Measurements from ENCODE around the gene MAMDC4. TPM values are rescaled to one million over a fixed set of nuclear protein-coding genes. Genes with fewer than 3 reads are reported as not detected.

MAMDC4 gene
- total and polyA plus RNA-seq, 2 of the 13 experiments (the other 11 are each of a cell fraction or from before 2014, with no cell fraction given): 6.0 to 6.8 TPM

DNA sequence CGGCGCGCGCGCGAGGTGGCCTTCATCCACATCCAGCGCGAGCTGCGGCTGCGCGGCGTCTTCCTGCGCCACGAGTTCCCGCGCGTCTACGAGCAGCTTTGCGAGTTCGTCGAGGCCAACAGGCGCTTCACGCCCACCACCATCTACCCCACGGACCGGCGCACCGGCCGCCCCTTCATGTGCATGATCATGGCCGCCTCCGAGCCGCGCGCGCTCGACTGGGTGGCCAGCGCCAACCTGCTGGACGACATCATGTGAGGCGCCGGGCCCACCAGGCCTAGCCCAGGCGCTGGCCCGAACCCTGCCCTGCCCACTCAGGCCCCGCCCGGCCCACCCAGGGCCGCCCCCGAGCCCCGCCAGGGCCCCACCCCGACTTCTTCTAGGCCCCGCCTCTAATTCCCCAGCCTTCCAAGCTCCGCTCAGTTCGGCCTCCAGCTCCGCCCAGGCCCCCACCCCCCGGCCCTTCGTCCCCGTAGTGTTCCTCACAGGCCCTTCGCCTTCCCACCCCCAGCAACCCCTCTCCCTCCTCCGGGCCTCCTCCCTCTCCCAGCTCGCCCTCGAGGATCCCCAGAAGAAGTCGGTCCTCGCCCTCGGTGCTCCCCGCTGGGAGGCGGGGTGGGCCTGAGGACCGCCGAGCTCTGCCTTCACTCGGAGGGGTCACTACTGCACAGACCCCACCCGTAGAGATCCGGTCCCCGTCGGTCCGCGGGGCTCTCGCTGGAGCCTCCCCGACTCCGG lies 4.9 kb upstream of the MAMDC4 start (continued):
- TF ChIP-seq, protein P1, sequence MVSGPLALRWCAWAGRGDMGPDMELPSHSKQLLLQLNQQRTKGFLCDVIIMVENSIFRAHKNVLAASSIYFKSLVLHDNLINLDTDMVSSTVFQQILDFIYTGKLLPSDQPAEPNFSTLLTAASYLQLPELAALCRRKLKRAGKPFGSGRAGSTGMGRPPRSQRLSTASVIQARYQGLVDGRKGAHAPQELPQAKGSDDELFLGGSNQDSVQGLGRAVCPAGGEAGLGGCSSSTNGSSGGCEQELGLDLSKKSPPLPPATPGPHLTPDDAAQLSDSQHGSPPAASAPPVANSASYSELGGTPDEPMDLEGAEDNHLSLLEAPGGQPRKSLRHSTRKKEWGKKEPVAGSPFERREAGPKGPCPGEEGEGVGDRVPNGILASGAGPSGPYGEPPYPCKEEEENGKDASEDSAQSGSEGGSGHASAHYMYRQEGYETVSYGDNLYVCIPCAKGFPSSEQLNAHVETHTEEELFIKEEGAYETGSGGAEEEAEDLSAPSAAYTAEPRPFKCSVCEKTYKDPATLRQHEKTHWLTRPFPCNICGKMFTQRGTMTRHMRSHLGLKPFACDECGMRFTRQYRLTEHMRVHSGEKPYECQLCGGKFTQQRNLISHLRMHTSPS (CRISPR knock-in tag; IDR thresholded peaks at IDR 0.05; ENCODE audit: low read depth): 0 out of 2 replicates have a peak, but pooled peaks have one; percentile 46
- TF ChIP-seq ASH2L (IDR thresholded peaks at IDR 0.05; ENCODE audit: insufficient read length, low read depth, low read length): peak; percentile 30
- no peak for TF ChIP-seq RELA (CRISPR knock-in tag; IDR thresholded peaks at IDR 0.05)
- TF ChIP-seq, protein P2, sequence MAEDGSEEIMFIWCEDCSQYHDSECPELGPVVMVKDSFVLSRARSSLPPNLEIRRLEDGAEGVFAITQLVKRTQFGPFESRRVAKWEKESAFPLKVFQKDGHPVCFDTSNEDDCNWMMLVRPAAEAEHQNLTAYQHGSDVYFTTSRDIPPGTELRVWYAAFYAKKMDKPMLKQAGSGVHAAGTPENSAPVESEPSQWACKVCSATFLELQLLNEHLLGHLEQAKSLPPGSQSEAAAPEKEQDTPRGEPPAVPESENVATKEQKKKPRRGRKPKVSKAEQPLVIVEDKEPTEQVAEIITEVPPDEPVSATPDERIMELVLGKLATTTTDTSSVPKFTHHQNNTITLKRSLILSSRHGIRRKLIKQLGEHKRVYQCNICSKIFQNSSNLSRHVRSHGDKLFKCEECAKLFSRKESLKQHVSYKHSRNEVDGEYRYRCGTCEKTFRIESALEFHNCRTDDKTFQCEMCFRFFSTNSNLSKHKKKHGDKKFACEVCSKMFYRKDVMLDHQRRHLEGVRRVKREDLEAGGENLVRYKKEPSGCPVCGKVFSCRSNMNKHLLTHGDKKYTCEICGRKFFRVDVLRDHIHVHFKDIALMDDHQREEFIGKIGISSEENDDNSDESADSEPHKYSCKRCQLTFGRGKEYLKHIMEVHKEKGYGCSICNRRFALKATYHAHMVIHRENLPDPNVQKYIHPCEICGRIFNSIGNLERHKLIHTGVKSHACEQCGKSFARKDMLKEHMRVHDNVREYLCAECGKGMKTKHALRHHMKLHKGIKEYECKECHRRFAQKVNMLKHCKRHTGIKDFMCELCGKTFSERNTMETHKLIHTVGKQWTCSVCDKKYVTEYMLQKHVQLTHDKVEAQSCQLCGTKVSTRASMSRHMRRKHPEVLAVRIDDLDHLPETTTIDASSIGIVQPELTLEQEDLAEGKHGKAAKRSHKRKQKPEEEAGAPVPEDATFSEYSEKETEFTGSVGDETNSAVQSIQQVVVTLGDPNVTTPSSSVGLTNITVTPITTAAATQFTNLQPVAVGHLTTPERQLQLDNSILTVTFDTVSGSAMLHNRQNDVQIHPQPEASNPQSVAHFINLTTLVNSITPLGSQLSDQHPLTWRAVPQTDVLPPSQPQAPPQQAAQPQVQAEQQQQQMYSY (CRISPR knock-in tag; IDR thresholded peaks at IDR 0.05): no peak
- TF ChIP-seq SNAPC2 (CRISPR knock-in tag; IDR thresholded peaks at IDR 0.05): 0 out of 2 replicates have a peak, but pooled peaks have one; percentile 43
- no peak for TF ChIP-seq ZNF839 (CRISPR knock-in tag; IDR thresholded peaks at IDR 0.05; ENCODE audit: borderline replicate concordance)
- TF ChIP-seq ZNF713 (CRISPR knock-in tag; IDR thresholded peaks at IDR 0.05): 0 out of 2 replicates have a peak, but pooled peaks have one; percentile 31
- peak; percentile 70 for TF ChIP-seq HNRNPK (IDR thresholded peaks at IDR 0.05; ENCODE audit: low read depth, low read length, poor library complexity, severe bottlenecking)
- TF ChIP-seq ZNF547 (CRISPR knock-in tag; IDR thresholded peaks at IDR 0.05): peak; percentile 84; the same call in 1 of the 2 replicates
- 0 out of 2 replicates have a peak, but pooled peaks have one; percentile 28 for TF ChIP-seq TMF1 (CRISPR knock-in tag; IDR thresholded peaks at IDR 0.05; ENCODE audit: low read depth)
- TF ChIP-seq ZFX (CRISPR knock-in tag; IDR thresholded peaks at IDR 0.05; ENCODE audit: low read depth): peak; percentile 65; the same call in 1 of the 2 replicates
- TF ChIP-seq ZNF235 (CRISPR knock-in tag; IDR thresholded peaks at IDR 0.05; ENCODE audit: borderline replicate concordance): peak; percentile 50; the same call in 1 of the 2 replicates
- TF ChIP-seq, protein P3, sequence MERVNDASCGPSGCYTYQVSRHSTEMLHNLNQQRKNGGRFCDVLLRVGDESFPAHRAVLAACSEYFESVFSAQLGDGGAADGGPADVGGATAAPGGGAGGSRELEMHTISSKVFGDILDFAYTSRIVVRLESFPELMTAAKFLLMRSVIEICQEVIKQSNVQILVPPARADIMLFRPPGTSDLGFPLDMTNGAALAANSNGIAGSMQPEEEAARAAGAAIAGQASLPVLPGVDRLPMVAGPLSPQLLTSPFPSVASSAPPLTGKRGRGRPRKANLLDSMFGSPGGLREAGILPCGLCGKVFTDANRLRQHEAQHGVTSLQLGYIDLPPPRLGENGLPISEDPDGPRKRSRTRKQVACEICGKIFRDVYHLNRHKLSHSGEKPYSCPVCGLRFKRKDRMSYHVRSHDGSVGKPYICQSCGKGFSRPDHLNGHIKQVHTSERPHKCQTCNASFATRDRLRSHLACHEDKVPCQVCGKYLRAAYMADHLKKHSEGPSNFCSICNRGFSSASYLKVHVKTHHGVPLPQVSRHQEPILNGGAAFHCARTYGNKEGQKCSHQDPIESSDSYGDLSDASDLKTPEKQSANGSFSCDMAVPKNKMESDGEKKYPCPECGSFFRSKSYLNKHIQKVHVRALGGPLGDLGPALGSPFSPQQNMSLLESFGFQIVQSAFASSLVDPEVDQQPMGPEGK (CRISPR knock-in tag; IDR thresholded peaks at IDR 0.05): peak; percentile 55; the same call in 1 of the 2 replicates
- no peak for TF ChIP-seq NR2C2 (CRISPR knock-in tag; IDR thresholded peaks at IDR 0.05; ENCODE audit: borderline replicate concordance)
- no peak for TF ChIP-seq ZEB1 (IDR thresholded peaks at IDR 0.05; ENCODE audit: insufficient replicate concordance, low read depth)
- peak; percentile 95 for TF ChIP-seq ZNF326 (CRISPR knock-in tag; IDR thresholded peaks at IDR 0.05; ENCODE audit: borderline replicate concordance)
- TF ChIP-seq ZNF709 (CRISPR knock-in tag; IDR thresholded peaks at IDR 0.05): 0 out of 2 replicates have a peak, but pooled peaks have one; percentile 7
- no peak for TF ChIP-seq AHR (CRISPR knock-in tag; IDR thresholded peaks at IDR 0.05)
- TF ChIP-seq ZNF816 (CRISPR knock-in tag; IDR thresholded peaks at IDR 0.05; ENCODE audit: borderline replicate concordance): no peak
